Ecto neural progenitor cell (in vitro differentiated cells): Measurements from ENCODE around the gene BCAP31.
"Not testable (repeated sequence)": the region's sequence is repeated elsewhere in the genome, so short reads cannot be mapped to it uniquely, and the experiment has no call there.

Experiments used
- DNase-seq: peaks from one replicate; pipeline ENCODE4 v3.0.0-alpha.2; 2018; ENCODE audit warnings: low spot score

BCAP31 gene

GRCh38 chrX:153762626-153763173, 38.5 kb upstream of the BCAP31 start:
- DNase-seq, result no peak

GRCh38 chrX:153761863-153762262, 37.7 kb upstream of the BCAP31 start:
- no peak for DNase-seq

GRCh38 chrX:153755136-153755535, 30.9 kb upstream of the BCAP31 start:
- DNase-seq, result no peak

- DNase-seq, result no peak
Measured at GRCh38 chrX:153750127-153750774, 26.1 kb upstream of the BCAP31 start.

DNA sequence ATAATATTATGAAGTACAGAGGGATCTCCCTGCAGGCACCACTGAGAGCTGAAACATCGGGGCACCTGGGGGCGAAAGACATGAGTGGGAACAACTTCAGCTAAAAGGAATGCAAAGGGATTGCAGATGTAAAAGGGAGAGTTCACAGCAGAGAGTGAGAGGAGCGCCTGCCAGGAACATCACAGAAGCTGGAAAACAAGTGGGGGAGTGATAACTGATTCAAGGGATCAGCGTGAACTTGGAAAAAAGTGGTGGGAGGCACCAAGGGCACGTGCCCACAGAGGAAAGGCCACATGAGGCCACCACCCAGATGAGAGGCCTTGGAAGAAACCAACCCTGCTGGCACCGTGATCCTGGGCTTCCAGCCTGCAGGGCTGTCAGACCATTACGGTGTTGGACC, 24.8 kb upstream of the BCAP31 start:
- not testable (repeated sequence) for DNase-seq

DNA sequence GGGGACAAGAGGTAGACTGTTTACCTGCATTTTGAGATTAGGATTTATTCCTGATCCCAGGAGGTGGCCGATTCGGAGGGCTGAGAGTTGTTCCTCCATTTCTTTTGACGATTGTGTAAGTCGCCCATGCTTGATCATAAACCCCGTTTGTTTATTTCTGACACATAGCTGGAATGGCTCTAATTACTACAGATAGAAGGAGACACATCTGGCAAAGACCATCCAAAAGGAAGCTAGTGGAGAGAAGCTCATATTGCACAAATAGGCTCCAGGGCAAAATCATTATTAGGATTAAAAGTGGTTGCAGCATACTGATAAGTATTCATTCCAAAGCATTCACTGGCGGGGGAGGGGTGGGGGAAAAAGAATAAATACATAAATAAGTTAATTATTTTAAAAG, 22.8 kb upstream of the BCAP31 start:
- DNase-seq, result not testable (repeated sequence)

DNA sequence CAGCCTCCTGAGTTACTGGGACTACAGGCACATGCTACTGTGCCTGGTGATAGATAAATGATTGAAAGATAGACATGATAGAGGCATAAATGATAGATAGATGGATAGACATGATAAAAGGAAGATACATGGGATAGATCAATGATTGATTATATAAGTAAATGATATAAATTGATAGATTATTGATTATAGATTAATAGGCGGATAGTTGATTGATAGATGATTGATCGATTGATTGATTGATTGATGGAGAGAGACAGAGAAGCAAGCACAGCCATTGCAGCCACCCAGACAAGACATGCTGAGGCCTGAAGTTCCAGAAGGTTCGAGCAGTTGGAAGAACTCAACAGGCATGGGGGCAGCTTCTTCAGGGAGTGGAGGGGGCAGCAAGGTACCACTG, 22.2 kb upstream of the BCAP31 start:
- DNase-seq, result no peak

DNA sequence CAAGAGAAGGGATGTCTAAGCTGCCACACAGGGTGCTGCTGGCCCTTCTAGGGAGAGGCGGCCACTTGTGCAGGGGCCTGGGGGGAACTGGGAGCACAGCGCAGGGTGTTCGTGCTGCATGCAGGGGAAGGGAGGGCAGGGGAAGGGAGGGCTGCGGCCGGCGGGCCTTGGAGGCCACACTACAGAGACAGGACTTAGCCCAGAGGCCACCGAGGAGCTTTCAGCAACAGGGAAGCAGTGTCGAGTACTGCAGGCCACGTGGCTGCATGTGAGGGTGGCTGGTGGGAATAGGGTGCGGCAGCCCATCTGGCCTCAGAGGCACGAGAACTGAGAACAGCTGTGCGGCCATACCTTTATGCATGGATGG, 20.9 kb upstream of the BCAP31 start:
- not testable (repeated sequence) for DNase-seq

DNA sequence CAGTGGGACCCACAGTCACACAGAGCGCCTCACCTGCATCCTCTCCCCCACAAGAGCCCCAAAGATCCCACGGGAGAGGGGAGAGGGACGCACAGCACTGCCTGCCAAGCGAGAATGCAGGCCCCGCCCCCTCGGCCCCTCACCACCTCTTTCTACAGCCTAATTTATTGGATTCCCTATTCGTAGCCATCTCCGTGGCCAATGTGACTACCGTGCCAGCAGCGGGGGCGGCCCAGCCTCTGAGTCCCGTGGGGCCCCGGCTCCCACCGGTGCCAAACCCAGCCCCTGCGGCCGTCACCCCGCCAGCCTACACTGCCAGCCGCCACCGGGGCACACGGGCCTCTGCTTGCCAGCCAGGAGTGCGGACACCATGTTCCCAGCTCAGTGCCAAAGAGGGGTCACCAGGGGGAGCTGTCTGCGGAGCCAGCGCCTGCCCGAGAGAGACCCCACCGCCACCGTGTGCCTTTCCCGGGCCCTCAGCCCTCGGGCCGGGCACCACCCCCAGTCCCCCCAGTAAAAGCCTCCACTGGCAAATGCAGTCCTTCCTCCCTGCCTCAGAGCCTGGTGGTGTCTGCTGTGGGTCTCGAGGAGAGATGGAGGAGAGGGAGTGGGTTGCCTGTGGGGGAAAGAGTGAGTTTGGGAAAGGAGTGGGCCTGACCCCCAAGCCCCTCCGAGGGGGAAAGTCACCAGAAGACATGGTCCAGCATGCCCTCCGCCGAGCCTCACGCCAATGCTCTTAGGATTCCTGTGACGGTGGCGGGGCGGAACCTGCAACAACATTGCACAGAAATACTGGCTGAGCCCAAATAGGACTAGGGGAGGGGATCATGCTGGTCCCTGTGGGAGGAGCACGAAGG, 20.3 kb upstream of the BCAP31 start:
- peak; percentile 73 for DNase-seq

DNA sequence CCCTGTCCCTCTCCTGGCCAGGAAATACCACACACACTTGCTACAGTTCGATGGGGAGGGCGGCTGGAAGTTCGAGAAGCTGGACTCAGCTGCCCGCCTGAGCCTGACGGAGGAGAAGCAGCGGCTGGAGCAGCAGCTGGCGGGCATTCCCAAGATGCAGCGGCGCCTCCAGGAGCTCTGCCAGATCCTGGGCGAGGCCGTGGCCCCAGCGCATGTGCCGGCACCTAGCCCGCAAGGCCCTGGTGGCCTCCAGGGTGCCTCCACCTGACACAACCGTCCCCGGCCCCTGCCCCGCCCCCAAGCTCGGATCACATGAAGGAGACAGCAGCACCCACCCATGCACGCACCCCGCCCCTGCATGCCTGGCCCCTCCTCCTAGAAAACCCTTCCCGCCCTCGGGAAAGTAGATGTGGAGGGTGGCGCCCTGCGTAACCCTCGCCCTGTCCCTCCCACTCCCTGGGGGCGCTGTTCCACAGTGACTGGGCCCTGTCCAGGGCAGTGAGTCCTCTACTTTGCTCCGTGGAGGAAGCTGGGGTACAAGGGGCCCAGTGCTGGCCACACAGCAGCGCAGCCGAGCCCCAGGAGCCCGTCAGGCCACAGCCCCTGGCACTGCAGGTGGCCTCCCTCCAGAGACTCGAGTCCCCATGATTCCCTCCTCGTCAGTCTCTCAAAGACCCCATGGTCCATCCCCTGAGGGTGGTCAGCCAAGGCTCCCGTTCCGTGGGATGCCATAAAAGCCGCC, 19.5 kb upstream of the BCAP31 start:
- peak; percentile 58 for DNase-seq

GRCh38 chrX:153742796-153743467, 18.7 kb upstream of the BCAP31 start:
- DNase-seq, result not testable (repeated sequence)

- not testable (repeated sequence) for DNase-seq
Measured at GRCh38 chrX:153742111-153742510, 17.9 kb upstream of the BCAP31 start.

- DNase-seq, result no peak
Measured at GRCh38 chrX:153741446-153741845, 17.3 kb upstream of the BCAP31 start.

GRCh38 chrX:153740631-153741222, 16.5 kb upstream of the BCAP31 start:
- no peak for DNase-seq

- DNase-seq, result no peak
Measured at GRCh38 chrX:153739754-153740486, 15.7 kb upstream of the BCAP31 start.

DNA sequence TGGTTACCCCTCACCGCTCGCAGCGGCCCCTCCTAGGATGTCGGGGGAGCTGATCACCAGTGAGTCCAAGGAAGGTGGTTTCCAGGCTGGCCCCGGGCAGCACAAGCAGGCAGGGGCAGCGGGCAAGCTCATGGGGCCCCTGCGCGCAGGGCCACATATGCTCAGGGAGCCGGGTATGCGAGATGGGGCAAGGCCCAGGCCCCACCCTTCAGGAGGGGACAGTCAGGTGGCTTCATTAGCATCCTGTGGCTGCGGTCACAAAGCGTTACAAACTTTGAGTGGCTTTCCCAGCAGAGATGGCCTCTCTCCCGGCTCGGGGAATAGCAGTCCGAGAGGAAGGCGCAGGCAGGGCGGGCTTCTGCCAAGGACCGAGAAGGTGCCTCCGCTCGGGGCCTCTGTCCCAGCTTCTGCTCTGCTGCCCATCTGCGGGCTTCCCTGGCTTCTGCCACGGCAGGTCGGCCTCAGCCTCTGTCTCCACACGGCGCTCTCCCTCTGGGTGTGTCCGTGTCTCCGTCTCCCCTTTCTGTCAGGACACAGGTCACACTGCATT, 13.9 kb upstream of the BCAP31 start:
- DNase-seq, result no peak

GRCh38 chrX:153736871-153737441, 12.8 kb upstream of the BCAP31 start:
- no peak for DNase-seq

- DNase-seq, result no peak
Measured at GRCh38 chrX:153736071-153736820, 12.1 kb upstream of the BCAP31 start.

- no peak for DNase-seq
Measured at GRCh38 chrX:153735274-153735673, 11.1 kb upstream of the BCAP31 start.
